ENCODE data around the gene MIP. TPM values are rescaled to one million over a fixed set of nuclear protein-coding genes. Genes with fewer than 3 reads are reported as not detected.
"Not testable (repeated sequence)": the region's sequence is repeated elsewhere in the genome, so short reads cannot be mapped to it uniquely, and the experiment has no call there.

Gene MIP
- total RNA-seq, 2 donors from 2014 or later, result not detected

GRCh38 chr12:56448860-56449621 is 5.4 kb downstream of the MIP start, which contains the start of gene TIMELESS:
TIMELESS (minus strand) TSS chr12:56449426; CDS start chr12:56434170, 15,256 bp downstream.
- Histone ChIP-seq H3K4me3 (peak within 1 kb of the TSS; percentile 41 to 88), H3K36me3 (replicated peaks in 1 of 2; ENCODE audit: insufficient read depth in 1 of 2, low read depth in 2 of 2) (no peaks in the 10 kb centered on the region), H3K27ac (peak within 1 kb of the TSS; percentile 78 to 92 (median 88)), H3K9me3 (no peaks in the 10 kb centered on the region), H3K4me1 (peaks cover 12% of the 10 kb centered on the region), H3K27me3 (no peaks in the 10 kb centered on the region)
- TF ChIP-seq CTCF (IDR thresholded peaks at IDR 0.05) (peak in 3 of 7 experiments; percentile 28 to 41 (median 36)), POLR2A (IDR thresholded peaks at IDR 0.05) (peak; percentile 44 to 81 (median 80))
- WGBS, 2 donors, result 0% methylated on average over 19 to 58 of the region's 58 CpGs
- DNase-seq, result peak; percentile 87 to 90 (median 90)
- intact Hi-C loops (cut with DNase I), result no loop called here
- ATAC-seq, result peak; percentile 98

GRCh38 chr12:56443208-56443607 is 11.2 kb downstream of the MIP start:
- H3K4me1 ChIP-seq; DNase-seq; ATAC-seq; intact Hi-C loops (cut with DNase I); H3K9me3 ChIP-seq; H3K27ac ChIP-seq; H3K4me3 ChIP-seq; H3K27me3 ChIP-seq; H3K36me3 ChIP-seq (replicated peaks in 1 of 2; ENCODE audit: insufficient read depth in 1 of 2, low read depth in 2 of 2): not testable (repeated sequence)
- 31 to 45% methylated on average over 2 of the region's 2 CpGs for WGBS, 2 donors

- Histone ChIP-seq H3K4me1 (no peaks in the 10 kb centered on the region), H3K4me3 (no peak overlapping the region), H3K9me3 (no peaks in the 10 kb centered on the region), H3K27me3 (no peaks in the 10 kb centered on the region), H3K27ac (no peak overlapping the region), H3K36me3 (replicated peaks in 1 of 2; ENCODE audit: insufficient read depth in 1 of 2, low read depth in 2 of 2) (no peaks in the 10 kb centered on the region)
- intact Hi-C loops (cut with DNase I), result no loop called here
- TF ChIP-seq POLR2A (IDR thresholded peaks at IDR 0.05) (no peak), CTCF (IDR thresholded peaks at IDR 0.05) (no peak)
- no peak for DNase-seq
- no peak for ATAC-seq
- WGBS, 2 donors, result 77 to 91% methylated on average over 11 of the region's 11 CpGs
These were observed 16.9 kb downstream of the MIP start for GRCh38 chr12:56437430-56438176.

GRCh38 chr12:56434828-56435227 is 19.6 kb downstream of the MIP start:
- Histone ChIP-seq H3K27me3 (no peaks in the 10 kb centered on the region), H3K9me3 (no peaks in the 10 kb centered on the region), H3K36me3 (replicated peaks in 1 of 2; ENCODE audit: insufficient read depth in 1 of 2, low read depth in 2 of 2) (peaks cover 0 to 3% of the 10 kb centered on the region in 2 donors), H3K4me1 (no peaks in the 10 kb centered on the region), H3K4me3 (no peak overlapping the region), H3K27ac (no peak overlapping the region)
- TF ChIP-seq CTCF (IDR thresholded peaks at IDR 0.05) (no peak), POLR2A (IDR thresholded peaks at IDR 0.05) (no peak)
- intact Hi-C loops (cut with DNase I), result no loop called here
- WGBS, 2 donors, result 88 to 93% methylated on average over 6 of the region's 6 CpGs
- no peak for DNase-seq
- ATAC-seq, result no peak

- H3K4me3 ChIP-seq, result no peak overlapping the region
- intact Hi-C loops (cut with DNase I), result no loop called here
- ATAC-seq, result no peak
- no peak overlapping the region for H3K27ac ChIP-seq
- no peaks in the 10 kb centered on the region for H3K4me1 ChIP-seq
- no peaks in the 10 kb centered on the region for H3K27me3 ChIP-seq
- no peaks in the 10 kb centered on the region for H3K9me3 ChIP-seq
- TF ChIP-seq CTCF (IDR thresholded peaks at IDR 0.05) (no peak), POLR2A (IDR thresholded peaks at IDR 0.05) (no peak)
- WGBS, 2 donors, result 93 to 94% methylated on average over 3 of the region's 3 CpGs
- H3K36me3 ChIP-seq (replicated peaks in 1 of 2; ENCODE audit: insufficient read depth in 1 of 2, low read depth in 2 of 2), result peaks cover 0 to 3% of the 10 kb centered on the region in 2 donors
- no peak for DNase-seq
These were observed 22.6 kb downstream of the MIP start for GRCh38 chr12:56431850-56432249.
